H1 (cell line): Measurements from ENCODE around the gene KRT12. TPM values are rescaled to one million over a fixed set of nuclear protein-coding genes. Genes with fewer than 3 reads are reported as not detected.

Experiments used
- CHD7 ChIP-seq: fragments of 300-600 bp; sonication (generic); IDR thresholded peaks from 2 replicates; pipeline ENCODE4 v1.7.1; 2012; ENCODE audit warnings: low read length, moderate library complexity, mild to moderate bottlenecking, inconsistent platforms; ENCODE audit not compliant: insufficient replicate concordance
- EZH2 ChIP-seq: fragments of 200-600 bp; sonication (generic); IDR thresholded peaks from 2 replicates; pipeline ENCODE4 v1.7.1; 2012; ENCODE audit warnings: low read depth, mild to moderate bottlenecking, moderate library complexity, low read length, inconsistent platforms; ENCODE audit not compliant: severe bottlenecking
- JUN ChIP-seq: IDR thresholded peaks from 2 replicates; pipeline ENCODE4 v1.6.1; 2011; ENCODE audit warnings: low read depth, mild to moderate bottlenecking, improper control_type of control experiment, low read length
- PHF8 ChIP-seq: fragments of 200-600 bp; sonication (generic); conservative IDR thresholded peaks from 2 replicates; pipeline ENCODE4 v1.7.1; 2012; ENCODE audit warnings: low read depth, mild to moderate bottlenecking, inconsistent platforms, low read length, moderate library complexity
- POLR2A ChIP-seq, 2 experiments: IDR thresholded peaks; 1 replicate in 1 of 2; 2 replicates in 1 of 2; pipeline ENCODE4 v1.6.1; 2011; ENCODE audit warnings: low read depth in 2 of 2, low read length in 2 of 2, mild to moderate bottlenecking in 2 of 2; ENCODE audit errors: control extremely low read depth in 1 of 2
- POLR2AphosphoS5 ChIP-seq: IDR thresholded peaks from 2 replicates; pipeline ENCODE4 v1.6.1; 2011; ENCODE audit warnings: low read depth, low read length
- SIX5 ChIP-seq: IDR thresholded peaks from 2 replicates; pipeline ENCODE4 v1.6.1; 2011; ENCODE audit warnings: mild to moderate bottlenecking, low read depth, low read length
- SP4 ChIP-seq: IDR thresholded peaks from 2 replicates; pipeline ENCODE4 v1.6.1; 2012; ENCODE audit warnings: low read length, inconsistent platforms
- TEAD4 ChIP-seq: IDR thresholded peaks from 2 replicates; pipeline ENCODE4 v1.6.1; 2012; ENCODE audit warnings: low read depth, low read length, inconsistent platforms, mixed read lengths
- polyA plus RNA-seq, 7 experiments: library from polyadenylated mRNA; depleted of rRNA in 3 of 7; stranded (reverse) in 5 of 7; unstranded in 2 of 7; fragments of >200 nt in 5 of 7; fragments of 200-250 nt in 2 of 7; gene quantifications; 1 replicate in 5 of 7; 2 replicates in 1 of 7; 4 replicates in 1 of 7; pipeline versions ENCODE4 v1.2.1 to v1.2.3, GENCODE V29; 2011 to 2013; ENCODE audit warnings: missing spikeins in 2 of 7, mixed read lengths in 2 of 7
- total RNA-seq: library from RNA; stranded (reverse); fragmentation: NEBNext Ultra II Directional; extraction: Animal tissue kit (Norgen Biotek cat#: 25700); gene quantifications from 2 replicates; pipeline ENCODE4 v1.2.1, GENCODE V29; 2021

KRT12 gene
- total and polyA plus RNA-seq, 2 of the 8 experiments (the other 6 are each of a cell fraction or from before 2014, with no cell fraction given): not detected

- no peak for TF ChIP-seq CHD7
- no peak for TF ChIP-seq SP4
- no peak for TF ChIP-seq POLR2A (IDR thresholded peaks at IDR 0.05; ENCODE audit: control extremely low read depth in 1 of 2, low read depth in 2 of 2, low read length in 2 of 2)
- no peak for TF ChIP-seq POLR2AphosphoS5
- no peak for TF ChIP-seq JUN
- TF ChIP-seq PHF8: no peak
- TF ChIP-seq EZH2: no peak
- no peak for TF ChIP-seq TEAD4
- TF ChIP-seq SIX5: no peak
Observed at GRCh38 chr17:40843242-40843641, 23.8 kb downstream of the KRT12 start (continued).
